ENCODE data around the gene MRPL1.

- TF ChIP-seq CTCF (conservative IDR thresholded peaks at IDR 0.05 in 1 of 2, IDR thresholded peaks at IDR 0.05 in 1 of 2; ENCODE audit: low read depth in 1 of 2, low read length in 2 of 2) (no peak), EZH2 (IDR thresholded peaks at IDR 0.05; ENCODE audit: low read length, missing control alignments) (no peak)
These were observed 17.2 kb upstream of the MRPL1 start for GRCh38 chr4:77845400-77845799.

Data from fibroblast of lung (primary cell).